Measurements from ENCODE around the gene TEX36. TPM values are rescaled to one million over a fixed set of nuclear protein-coding genes. Genes with fewer than 3 reads are reported as not detected.

TEX36 gene, protein sequence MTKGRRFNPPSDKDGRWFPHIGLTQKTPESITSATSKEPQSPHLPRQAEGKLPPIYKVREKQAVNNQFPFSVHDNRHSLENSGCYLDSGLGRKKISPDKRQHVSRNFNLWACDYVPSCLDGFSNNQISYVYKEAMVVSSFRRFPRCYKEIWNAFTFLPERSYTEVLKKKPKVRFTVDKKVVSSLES
- total RNA-seq = not detected in 2 replicates

DNA sequence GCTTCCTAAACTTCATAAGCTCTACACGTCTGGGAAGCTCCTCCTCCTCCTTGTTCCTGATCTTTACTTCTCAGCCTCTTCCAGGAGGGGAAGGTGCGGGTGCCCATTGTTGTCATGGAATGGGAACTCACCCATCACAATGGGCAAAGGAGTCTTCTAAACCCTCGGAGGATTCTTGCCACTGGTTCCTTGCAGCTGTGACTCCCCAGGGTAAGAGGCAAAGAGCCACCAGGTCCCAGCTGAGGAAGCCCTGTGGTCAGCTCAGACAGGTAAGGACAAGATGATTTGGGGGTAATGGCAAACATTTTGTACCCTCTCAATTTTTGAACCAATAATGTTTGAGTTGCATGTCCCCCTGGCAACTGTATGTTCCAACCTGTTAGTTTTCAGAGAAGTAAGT lies at the start of gene TEX36:
Gene TEX36 (minus strand): TSS at position 101 of the 400 bp plus-strand sequence. CDS start 174 bp downstream, outside the sequence.

GRCh38 chr10:125719173-125720001 lies 36.4 kb upstream of the TEX36 start, which contains the start of gene EDRF1:
Gene EDRF1 (plus strand): TSS chr10:125719709. CDS start chr10:125719808, 99 bp downstream.

Other genes with a start within 250 kb of the TEX36 start
- 7.0 and 12.6 TPM in 2 replicates for gene EDRF1, start 36.5 kb upstream of the TEX36 start, total RNA-seq
- 0.07 TPM in 1 of 2 replicates, not detected in the other for gene MMP21, start 92.7 kb upstream of the TEX36 start, total RNA-seq
- gene UROS, start 140.1 kb upstream of the TEX36 start, total RNA-seq = 46.1 and 54.3 TPM in 2 replicates
- gene BCCIP, start 140.4 kb upstream of the TEX36 start, total RNA-seq = 63.3 and 75.4 TPM in 2 replicates
- 48.7 and 49.4 TPM in 2 replicates for gene DHX32, start 198.1 kb upstream of the TEX36 start, total RNA-seq
- gene FANK1, start 213.4 kb upstream of the TEX36 start, total RNA-seq = 0.54 and 1.9 TPM in 2 replicates

Data from mammary microvascular endothelial cell (primary cell).